Right ventricle myocardium inferior (tissue), 1 donor: Measurements from ENCODE around the gene ALDH1A1. TPM values are rescaled to one million over a fixed set of nuclear protein-coding genes. Genes with fewer than 3 reads are reported as not detected.

Experiments
- total RNA-seq: library from RNA; stranded (reverse); fragmentation: NEBNext Ultra II Directional; extraction: Animal tissue kit (Norgen Biotek cat#: 25700); gene quantifications from one replicate; pipeline ENCODE4 v1.2.1, GENCODE V29; 2021
- donor health status: DM: no; HTN: yes; CAD: no; lungs with severe emphysema.

Gene ALDH1A1
- total RNA-seq, 1 donor from 2014 or later: 25.7 TPM

Other genes with a start within 250 kb of the ALDH1A1 start
- gene ANXA1, start 198.8 kb upstream of the ALDH1A1 start, total RNA-seq: 75.7 TPM